ENCODE results near the gene RAB43.
"Not testable (repeated sequence)": the region's sequence is repeated elsewhere in the genome, so short reads cannot be mapped to it uniquely, and the experiment has no call there.

Gene RAB43

DNA sequence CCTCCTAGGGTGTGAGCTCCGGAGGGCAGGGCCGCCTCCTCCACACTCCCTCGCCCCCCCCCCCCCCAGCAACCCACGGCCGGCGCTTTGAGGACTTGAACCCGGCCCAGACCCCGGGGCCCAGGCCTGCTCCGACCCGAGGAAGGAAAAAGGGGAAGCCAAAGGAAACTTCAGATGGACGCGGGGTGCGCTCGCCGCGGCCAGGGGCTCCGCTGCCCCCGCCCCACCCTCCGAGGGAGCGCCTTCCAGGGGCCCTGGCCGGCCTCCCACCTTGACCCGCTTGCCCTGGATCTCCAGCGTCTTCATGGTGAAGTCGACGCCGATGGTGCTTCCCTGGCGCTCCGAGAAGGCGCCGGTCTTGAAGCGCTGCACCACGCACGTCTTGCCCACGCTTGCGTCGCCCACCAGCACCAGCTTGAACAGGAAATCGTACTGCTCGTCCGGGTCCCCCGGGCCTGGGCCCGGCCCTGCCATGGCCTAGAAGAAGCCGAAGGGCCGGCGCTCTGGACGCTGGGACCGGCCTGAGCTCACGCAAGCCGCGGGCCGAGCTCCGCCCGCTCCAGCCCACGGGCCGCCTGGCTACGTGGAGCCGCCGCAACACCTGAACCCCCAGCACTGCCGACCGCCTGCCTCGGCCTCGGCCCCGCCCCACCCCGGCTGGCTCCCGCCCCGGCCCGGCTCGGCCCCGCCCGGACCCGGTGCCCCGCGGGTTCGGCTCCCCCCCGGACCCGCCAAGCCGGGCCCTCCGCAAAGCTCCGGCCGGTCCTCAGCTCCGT, 400 bp downstream of the RAB43 start:
- DNase-seq: no peak

- no peak for DNase-seq
Observed at GRCh38 chr3:129120254-129121004, 1.2 kb downstream of the RAB43 start.

DNA sequence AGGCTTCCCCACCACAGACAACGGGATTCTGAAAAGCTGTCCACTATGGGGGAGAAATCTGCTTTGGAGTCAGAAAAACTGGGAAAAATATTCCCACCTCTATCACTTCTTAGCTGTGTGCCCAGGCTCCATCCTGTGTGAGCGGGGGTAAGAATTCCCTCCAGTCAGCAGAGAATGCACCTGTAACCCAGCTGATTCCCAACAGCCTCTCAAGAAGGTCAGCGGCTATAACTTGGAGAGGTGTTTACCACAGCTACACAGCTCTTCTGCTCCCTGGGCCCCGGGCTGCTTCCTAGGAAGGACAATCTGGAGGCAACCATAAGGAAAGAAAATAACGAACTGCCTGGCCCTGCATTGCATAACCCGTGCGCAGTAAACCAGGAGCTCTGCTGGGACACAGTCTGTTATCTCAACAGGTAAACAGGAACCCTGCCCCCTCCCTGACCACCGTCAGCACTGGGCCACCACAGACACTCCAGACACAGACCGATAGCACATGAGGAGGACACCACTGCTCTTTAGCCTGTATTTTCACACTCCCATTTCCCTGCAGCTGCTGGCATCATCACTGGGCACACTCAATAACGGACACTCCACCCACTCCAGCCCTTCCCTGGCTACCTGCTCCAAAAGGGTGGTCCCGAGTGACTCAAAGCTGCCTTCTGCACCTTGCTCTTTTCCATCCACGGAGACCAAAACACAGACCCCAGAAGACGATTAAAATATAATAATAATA, 2.1 kb downstream of the RAB43 start:
- no peak for DNase-seq

- DNase-seq: no peak
Observed at GRCh38 chr3:129118745-129119144, 2.9 kb downstream of the RAB43 start.

DNA sequence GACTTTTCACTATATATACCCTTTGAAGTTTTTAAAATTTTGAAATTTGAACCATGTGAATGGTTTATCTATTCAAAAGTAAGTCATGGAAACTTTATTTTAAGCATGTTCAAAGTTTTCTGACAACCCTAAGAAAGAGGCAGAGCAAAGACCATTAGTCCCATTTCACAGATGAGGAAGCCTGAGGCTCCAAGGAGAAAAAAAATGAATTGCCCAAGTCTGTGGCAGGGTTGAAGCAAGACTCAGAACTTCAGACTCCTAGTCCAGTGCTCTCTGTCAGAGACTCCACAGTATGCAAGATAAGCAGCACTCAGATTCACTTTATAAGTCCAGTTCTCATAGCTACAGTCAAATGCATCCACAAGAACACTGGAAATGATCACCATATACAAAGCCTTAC, 4.5 kb downstream of the RAB43 start:
- no peak for DNase-seq

GRCh38 chr3:129116482-129116946, 5.1 kb downstream of the RAB43 start:
- no peak for DNase-seq

- DNase-seq: no peak
Observed at GRCh38 chr3:129114455-129114854, 7.1 kb downstream of the RAB43 start.

DNA sequence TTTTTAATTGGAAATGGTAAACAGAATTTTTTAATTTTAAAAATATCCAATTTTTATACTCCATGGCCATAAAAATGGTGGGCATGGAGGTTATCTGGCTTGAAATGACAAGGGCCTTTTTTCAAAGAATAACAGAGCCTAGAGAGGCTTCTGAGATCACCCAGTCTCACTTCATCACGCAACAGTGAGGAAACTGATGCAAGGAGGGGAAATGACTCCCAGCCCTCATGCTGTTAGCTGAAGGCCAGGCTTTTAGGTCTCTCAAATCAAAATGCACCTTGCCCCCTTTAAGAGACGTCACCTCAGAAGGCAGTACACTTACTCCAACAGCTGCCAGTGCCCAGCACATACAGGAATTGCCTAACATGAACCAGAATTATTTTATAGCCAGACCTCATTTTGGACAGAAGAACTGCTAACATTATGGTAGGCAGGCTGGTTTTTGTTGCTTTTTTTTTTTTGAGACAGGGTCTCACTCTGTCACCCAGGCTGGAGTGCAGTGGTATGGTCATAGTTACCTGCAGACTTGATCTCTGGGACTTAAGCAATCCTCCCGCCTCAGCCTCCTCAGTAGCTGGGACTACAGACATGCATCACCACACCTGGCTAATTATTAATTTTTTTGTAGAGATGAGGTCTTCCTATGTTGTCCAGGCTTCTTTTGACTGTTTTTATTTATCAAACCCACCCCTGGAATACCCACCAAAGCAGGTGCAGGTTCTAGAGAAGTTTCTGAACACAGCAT, 9.1 kb downstream of the RAB43 start:
- DNase-seq: no peak

GRCh38 chr3:129111076-129111780, 10.4 kb downstream of the RAB43 start:
- not testable (repeated sequence) for DNase-seq

DNA sequence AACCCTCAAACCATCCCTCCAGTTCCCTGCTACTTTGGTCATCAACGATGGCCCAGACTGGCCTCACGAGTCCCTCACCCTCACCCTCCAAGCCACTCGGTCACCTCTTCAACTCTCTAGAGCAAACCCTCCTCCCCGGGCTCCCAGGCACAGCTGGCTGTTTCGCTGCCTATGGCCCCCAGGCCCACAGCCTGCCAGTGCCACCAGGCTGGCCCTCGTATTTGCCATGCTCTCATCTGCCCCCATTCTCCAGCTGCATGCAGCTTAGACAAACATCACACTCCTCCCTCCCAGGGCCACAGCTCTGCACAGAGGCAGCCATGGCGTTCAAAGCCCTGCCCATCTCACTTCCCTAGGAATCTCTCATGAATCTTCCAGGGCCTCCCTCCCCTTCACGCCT, 13.8 kb downstream of the RAB43 start:
- no peak for DNase-seq

DNA sequence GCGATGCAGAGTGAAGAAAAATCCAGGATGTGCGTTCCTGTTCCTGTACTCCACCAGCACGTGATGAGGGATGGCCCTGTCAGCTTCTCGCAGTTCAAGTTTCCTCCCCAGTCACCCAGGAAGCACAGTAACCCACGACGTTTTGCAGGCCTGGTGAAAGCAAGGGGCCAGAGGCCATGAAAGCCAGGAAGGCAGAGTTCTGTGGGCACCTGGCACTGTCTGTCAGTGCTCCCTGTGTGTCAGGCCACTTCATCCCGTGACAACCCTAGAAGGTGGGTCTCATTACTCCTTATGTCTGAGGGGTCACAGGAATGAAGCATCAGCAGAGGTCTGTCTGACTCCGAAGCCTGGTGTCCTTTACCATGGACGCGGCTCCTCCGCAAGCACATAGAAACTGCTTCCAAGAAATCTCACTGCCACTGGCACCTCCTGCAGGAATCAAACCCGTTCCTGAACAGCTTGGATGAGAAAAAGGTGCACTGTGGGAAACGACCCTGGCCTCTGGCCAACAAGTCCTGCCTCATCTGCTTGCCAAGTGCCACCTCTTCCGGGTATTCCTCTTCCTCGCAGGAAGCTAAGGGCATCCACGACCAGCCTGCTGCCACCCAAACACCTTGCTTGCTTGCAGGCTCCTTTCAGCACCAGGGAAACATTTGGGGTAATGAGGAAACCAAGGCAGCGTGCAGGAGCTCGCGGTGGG, 14.6 kb downstream of the RAB43 start:
- DNase-seq: no peak

GRCh38 chr3:129106320-129106719, 15.3 kb downstream of the RAB43 start:
- no peak for DNase-seq

- no peak for DNase-seq
Observed at GRCh38 chr3:129105862-129106261, 15.7 kb downstream of the RAB43 start.

- no peak for DNase-seq
Observed at GRCh38 chr3:129104498-129105079, 17.0 kb downstream of the RAB43 start.

GRCh38 chr3:129104051-129104450, 17.6 kb downstream of the RAB43 start:
- DNase-seq: no peak

DNA sequence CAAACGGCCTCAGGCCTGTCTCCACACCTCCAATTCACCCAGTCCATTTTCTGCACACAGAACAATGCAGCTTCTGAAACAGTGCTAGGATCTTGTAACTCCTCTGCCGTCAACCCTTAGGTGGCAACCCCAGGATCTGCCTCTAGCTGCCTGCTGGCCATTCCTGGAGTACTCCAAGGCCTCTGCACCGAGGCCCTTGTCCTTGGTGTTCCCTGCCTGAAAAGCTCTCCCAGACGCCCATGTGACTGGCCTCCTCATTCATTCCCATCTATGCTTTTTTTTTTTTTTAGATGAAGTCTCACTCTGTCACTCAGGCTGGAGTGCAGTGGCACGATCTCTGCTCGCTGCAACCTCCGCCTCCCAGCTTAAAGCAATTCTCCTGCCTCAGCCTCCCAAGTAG, 18.3 kb downstream of the RAB43 start:
- no peak for DNase-seq

DNA sequence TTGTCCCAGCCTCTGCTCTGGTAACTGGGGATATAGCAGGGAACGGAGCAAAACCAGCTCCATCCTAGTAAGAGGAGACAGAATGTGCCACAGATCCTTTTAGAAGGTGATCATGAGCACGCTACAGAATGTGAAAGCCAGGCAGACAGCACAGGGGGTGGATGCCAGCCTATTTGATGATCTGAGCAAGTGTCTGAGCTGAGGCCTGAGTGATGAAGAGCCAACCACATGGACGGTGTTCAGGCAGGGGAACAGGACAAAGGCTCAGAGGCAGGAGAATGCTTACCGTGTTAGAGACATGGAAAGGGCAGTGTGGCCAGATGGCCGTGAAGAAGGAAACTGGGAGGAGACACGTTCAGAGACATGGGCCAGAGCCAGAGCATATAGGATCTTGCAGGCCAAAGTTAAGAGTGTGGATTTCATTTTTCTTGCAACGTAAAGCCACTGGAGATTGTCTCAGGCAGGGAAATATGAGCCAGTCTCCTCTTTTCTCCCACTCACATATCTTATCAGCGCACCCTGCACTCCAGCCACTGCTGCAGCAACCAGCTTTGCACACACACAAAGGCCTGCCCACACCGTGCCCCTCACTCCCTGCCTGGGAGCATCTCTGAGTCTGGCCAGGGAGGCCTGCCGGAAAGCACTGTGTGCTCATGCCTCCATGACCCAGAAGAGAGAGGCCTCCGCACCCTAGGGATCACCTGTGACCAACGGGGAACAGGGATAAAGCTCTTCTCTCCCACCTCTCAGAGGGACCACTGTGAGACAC, 20.1 kb downstream of the RAB43 start:
- DNase-seq: no peak

DNA sequence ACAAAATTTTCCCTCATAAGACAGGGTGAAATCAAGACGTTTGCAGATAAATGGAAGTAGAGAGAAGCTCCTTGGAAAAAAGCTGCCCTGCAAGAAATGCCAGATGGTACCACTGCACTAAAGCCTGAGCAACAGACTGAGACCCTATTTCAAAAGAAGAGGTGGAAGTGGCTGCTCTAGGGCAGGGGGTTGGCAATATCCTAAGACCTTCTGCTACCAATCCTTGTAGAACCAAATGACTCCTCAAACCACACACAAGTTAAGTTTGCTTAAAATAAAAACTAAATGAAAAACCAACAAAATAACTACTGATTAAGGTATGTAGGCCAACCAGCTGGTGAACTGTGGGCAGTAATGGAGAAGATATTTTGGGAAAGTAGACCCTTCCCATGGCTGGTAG, 21.3 kb downstream of the RAB43 start:
- no peak for DNase-seq

GRCh38 chr3:129095285-129095684, 26.3 kb downstream of the RAB43 start:
- DNase-seq: no peak

GRCh38 chr3:129088312-129088711, 33.3 kb downstream of the RAB43 start:
- not testable (repeated sequence) for DNase-seq

Measured in NCI-H1092 treated with DMSO at 0.1 percent for 48 hours (cell line).